Neural crest cell (in vitro differentiated cells): Measurements from ENCODE around the gene MAP1A. TPM values are rescaled to one million over a fixed set of nuclear protein-coding genes. Genes with fewer than 3 reads are reported as not detected.

ENCODE experiments used
- DNase-seq: peaks from one replicate; pipeline ENCODE4 v3.0.0; 2021; ENCODE audit warnings: low read depth, mixed read lengths, low spot score
- H3K27ac Mint-ChIP-seq: one replicate; pipeline ENCODE4 v1.8.0; 2021; ENCODE audit warnings: mild to moderate bottlenecking, mixed read lengths; ENCODE audit not compliant: unreplicated experiment
- H3K27me3 Mint-ChIP-seq: 2 replicates; pipeline ENCODE4 v1.8.0; 2021; ENCODE audit warnings: low read depth, mild to moderate bottlenecking, mixed read lengths
- H3K36me3 Mint-ChIP-seq: 2 replicates; pipeline ENCODE4 v1.8.0; 2021; ENCODE audit warnings: low read depth, mild to moderate bottlenecking, mixed read lengths
- H3K4me1 Mint-ChIP-seq: 2 replicates; pipeline ENCODE4 v1.8.0; 2021; ENCODE audit warnings: mixed read lengths
- H3K4me3 Mint-ChIP-seq: one replicate; pipeline ENCODE4 v1.8.0; 2021; ENCODE audit warnings: mild to moderate bottlenecking, mixed read lengths
- H3K9me3 Mint-ChIP-seq: 2 replicates; pipeline ENCODE4 v1.8.0; 2021; ENCODE audit warnings: mixed read lengths
- CTCF ChIP-seq: fragments of 200-600 bp; sonication (generic); conservative IDR thresholded peaks from 2 replicates; pipeline ENCODE4 v1.5.0; 2021; ENCODE audit warnings: antibody characterized with exemption, mild to moderate bottlenecking
- long read RNA-seq: library from polyadenylated mRNA; unstranded; transcript quantifications from one replicate; pipeline ENCODE4 v2.0.0, GENCODE V29; 2020
- total RNA-seq: library from RNA; stranded (reverse); gene quantifications from 2 replicates; pipeline ENCODE4 v1.2.1, GENCODE V29; 2021

Gene MAP1A
- 24.3 and 25.2 TPM in 2 replicates for total RNA-seq
- long read RNA-seq, partial matches to known transcripts, result 76 of 90 reads
- long read RNA-seq, other reads (novel, unspliced or antisense), result 14 of 90 reads

GRCh38 chr15:43517354-43518196 is at the start of gene MAP1A:
TSS of gene MAP1A (plus strand) at chr15:43517608. CDS start at chr15:43521474, 3,866 bp downstream.
- Mint-ChIP-seq H3K27ac (peak within 1 kb of the TSS; percentile 90), H3K36me3 (peaks cover 23% of the 10 kb centered on the region), H3K27me3 (no peaks in the 10 kb centered on the region), H3K4me3 (peak within 1 kb of the TSS; percentile 92), H3K9me3 (no peaks in the 10 kb centered on the region), H3K4me1 (peaks cover 65% of the 10 kb centered on the region)
- TF ChIP-seq CTCF, result no peak
- DNase-seq, result peak; percentile 45

- Mint-ChIP-seq H3K27me3 (no peaks in the 10 kb centered on the region), H3K36me3 (peaks cover 30% of the 10 kb centered on the region), H3K4me3 (no peak overlapping the region), H3K9me3 (no peaks in the 10 kb centered on the region), H3K4me1 (no peaks in the 10 kb centered on the region), H3K27ac (no peak overlapping the region)
- no peak for TF ChIP-seq CTCF
- no peak for DNase-seq
Observed at GRCh38 chr15:43469867-43470266, 47.5 kb upstream of the MAP1A start.

- Mint-ChIP-seq H3K27me3 (no peaks in the 10 kb centered on the region), H3K4me3 (no peak overlapping the region), H3K36me3 (peaks cover 31% of the 10 kb centered on the region), H3K4me1 (no peaks in the 10 kb centered on the region), H3K27ac (no peak overlapping the region), H3K9me3 (no peaks in the 10 kb centered on the region)
- TF ChIP-seq CTCF, result no peak
- no peak for DNase-seq
Observed at GRCh38 chr15:43471975-43472374, 45.4 kb upstream of the MAP1A start.

GRCh38 chr15:43473885-43474284 is 43.5 kb upstream of the MAP1A start:
- H3K27me3 Mint-ChIP-seq, result no peaks in the 10 kb centered on the region
- TF ChIP-seq CTCF, result no peak
- H3K4me1 Mint-ChIP-seq, result no peaks in the 10 kb centered on the region
- no peak for DNase-seq
- no peak overlapping the region for H3K27ac Mint-ChIP-seq
- H3K9me3 Mint-ChIP-seq, result no peaks in the 10 kb centered on the region
- H3K4me3 Mint-ChIP-seq, result no peak overlapping the region
- H3K36me3 Mint-ChIP-seq, result peaks cover 43% of the 10 kb centered on the region

GRCh38 chr15:43483297-43484128 is 33.9 kb upstream of the MAP1A start:
- H3K36me3 Mint-ChIP-seq, result peaks cover 27% of the 10 kb centered on the region
- no peaks in the 10 kb centered on the region for H3K9me3 Mint-ChIP-seq
- DNase-seq, result no peak
- H3K27ac Mint-ChIP-seq, result no peak overlapping the region
- no peak overlapping the region for H3K4me3 Mint-ChIP-seq
- TF ChIP-seq CTCF, result peak; percentile 45
- no peaks in the 10 kb centered on the region for H3K4me1 Mint-ChIP-seq
- no peaks in the 10 kb centered on the region for H3K27me3 Mint-ChIP-seq
